ENCODE measurements around the gene TAC4.
A peak's percentile ranks its signal among the peaks of the same experiment; 100 is the strongest.

Gene TAC4, protein sequence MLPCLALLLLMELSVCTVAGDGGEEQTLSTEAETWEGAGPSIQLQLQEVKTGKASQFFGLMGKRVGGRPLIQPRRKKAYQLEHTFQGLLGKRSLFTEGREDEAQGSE

DNA sequence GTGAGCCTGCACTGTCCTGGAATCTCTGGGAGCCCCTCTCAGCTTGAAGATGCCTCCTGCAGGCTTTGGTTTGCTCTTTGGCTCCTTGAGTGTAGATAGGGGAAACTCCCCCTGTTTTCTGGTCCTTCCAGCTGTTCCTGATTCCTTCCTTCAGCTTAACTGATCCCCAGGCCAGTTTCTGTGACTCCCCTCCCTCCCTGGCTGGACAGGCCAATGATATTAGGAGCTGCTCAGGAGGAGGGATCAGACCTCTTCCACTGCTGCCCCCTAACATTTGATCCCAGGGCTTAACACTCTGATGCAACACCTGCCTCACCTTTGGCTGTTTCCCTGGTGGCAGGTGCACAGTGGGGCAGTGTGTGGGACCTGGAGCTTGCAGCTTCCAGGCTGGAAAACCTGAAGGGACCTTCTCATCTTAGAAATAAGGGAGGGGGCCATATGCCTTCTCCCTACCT, at the start of gene TAC4:
TAC4 (minus strand) TSS at position 51 of the 455 bp plus-strand sequence. CDS start 52 bp downstream, outside the sequence.
- no peak for DNase-seq (ENCODE audit: low read depth)

DNA sequence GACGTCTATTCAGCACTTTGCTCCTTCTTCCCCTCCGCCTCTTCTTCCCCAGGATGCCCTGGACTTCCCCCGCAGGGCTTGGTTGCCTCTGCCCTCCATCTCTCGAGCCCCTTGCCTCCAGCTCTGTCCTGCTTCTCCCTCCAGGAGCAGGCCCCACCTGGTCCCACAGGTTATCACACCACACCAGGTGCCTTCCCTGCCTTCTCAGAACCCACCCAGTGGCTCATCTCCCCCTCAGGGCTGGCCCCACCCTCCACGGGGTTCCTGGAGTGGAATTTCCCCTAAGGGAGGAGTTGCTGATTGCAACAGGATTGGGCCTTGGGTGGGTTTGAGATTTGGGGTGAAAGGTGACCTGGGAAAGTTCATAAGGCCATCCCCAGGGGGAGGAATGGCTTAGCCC, 49.0 kb upstream of the TAC4 start:
- DNase-seq (ENCODE audit: low read depth) = no peak

DNA sequence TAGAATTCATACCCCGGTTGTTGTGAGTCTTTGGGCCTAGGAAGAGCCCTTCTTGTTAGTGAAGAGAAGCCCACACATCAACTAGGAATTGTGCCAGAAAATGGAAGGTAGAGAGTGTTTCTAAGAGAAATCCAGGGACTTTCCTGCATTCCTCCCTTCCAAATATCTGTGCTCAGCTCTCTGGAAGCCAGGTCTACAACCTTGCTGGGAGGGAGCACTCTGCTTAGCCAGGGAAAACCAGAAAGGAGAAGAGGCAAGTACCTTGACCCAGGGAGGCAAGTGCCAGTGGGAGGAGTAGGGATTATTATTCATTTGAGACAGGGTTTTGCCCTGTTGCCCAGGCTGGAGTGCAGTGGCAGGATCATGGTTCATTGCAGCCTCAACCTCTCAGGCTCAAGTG, 48.4 kb upstream of the TAC4 start:
- no peak for DNase-seq (ENCODE audit: low read depth)

DNA sequence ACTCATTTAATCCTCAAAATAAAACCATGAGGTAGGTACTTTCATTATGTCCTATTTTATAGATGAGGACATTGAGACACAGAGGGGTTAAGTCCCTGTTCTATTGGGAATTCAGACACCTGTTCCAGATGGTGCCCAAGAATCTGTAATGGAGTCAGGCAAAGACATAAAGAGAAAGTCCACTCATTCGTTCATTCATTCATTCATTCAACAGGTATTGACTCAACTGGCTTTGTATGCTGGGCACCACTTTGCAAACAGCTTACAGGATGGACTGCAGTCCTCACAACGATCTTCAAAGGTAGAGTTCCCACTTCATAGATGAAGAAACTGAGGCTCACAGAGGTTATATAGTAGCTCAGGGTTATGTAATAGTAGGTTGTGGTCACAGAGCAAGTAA, 47.9 kb upstream of the TAC4 start:
- DNase-seq (ENCODE audit: low read depth) = no peak

DNA sequence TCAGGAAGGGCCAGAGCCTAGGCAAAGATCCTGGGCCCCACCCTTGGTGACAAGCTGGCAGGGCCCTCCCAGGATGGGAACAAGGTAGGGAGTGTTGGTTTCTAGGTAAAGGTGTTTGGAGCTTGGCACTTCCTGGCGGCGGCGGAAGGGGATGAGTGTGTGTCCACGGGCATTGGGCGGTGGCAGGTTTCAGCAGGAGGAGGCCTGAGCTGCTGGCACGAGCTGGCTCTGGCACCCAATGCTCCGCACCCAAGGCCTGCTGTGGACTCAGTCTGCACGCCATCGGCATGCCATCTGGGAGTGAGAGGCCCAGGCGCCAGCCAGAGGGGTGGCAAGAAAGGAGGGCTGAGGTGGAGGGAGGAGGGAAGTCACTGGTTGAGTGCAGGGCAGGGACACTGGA, 46.9 kb upstream of the TAC4 start:
- no peak for DNase-seq (ENCODE audit: low read depth)

DNA sequence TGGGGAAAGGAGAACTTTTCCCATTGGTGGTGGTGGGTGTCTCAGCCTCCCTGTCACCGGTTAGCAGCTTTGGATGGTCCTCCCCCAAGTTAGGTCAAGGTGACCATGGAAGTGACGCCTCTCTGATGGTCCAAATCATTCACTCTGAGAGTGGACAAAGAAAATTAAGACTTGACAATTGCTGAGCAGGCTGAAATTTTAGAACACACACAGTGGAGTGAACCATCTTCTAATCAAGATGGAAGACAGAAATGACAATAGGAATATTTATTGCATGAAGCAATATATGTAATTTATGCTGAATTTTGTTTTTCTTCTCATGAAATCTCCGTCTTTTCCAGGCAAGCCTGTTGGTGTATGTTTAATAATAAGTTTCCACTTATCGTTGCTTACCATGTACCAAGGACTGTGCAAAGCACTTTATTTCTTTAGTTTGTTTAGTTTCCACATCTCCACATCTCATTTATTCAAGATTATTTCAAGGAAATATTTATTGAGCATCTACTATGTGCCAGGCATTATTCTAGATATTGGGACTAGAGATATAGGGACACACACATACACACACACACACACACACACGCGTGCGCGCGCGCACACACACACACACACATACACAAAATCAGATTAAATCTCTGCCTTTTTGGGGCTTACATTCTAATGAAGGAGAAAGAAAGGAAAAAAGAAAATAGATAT, 44.0 kb upstream of the TAC4 start:
- DNase-seq (ENCODE audit: low read depth) = no peak

DNA sequence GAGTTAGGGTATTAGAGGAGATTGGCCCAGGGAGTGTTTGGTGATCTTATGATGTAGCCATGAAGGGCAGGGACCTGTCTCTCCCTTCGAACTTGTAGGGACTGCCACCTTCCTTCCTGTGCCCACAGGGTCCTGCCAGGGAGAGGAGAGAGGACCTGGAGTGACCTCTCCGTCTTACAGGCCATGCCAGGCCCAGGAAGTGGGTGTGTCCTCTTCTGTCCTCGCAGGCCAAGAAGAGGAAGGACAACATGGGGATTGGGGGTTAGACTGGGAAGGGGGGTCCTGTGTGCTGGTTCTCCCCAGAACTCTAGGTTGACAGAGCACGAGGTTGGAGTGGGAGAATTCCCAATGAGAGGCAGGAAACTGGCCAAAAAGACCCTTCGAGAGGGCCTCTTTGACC, 43.4 kb upstream of the TAC4 start:
- DNase-seq (ENCODE audit: low read depth) = no peak

DNA sequence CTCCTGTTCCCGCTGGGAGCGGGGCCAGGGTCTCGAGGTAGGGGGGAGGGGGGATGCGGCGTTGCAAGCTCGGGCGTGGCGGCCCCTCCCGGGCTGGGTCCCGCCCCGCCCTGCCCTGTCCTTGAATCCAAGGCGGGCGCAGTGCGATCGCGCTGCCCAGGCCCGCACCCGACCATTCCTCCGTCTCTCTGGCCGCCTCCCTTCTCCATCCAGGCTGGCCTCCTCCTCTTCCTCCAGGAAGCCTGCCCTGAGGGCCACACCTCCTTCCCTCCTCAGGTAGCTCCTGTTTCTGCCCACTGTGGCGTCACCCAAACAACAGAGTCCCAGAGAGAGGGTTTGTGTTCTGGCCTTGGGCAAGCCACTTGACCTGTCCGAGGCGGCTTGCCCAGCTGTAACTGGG, 43.0 kb upstream of the TAC4 start:
- DNase-seq (ENCODE audit: low read depth) = no peak

DNA sequence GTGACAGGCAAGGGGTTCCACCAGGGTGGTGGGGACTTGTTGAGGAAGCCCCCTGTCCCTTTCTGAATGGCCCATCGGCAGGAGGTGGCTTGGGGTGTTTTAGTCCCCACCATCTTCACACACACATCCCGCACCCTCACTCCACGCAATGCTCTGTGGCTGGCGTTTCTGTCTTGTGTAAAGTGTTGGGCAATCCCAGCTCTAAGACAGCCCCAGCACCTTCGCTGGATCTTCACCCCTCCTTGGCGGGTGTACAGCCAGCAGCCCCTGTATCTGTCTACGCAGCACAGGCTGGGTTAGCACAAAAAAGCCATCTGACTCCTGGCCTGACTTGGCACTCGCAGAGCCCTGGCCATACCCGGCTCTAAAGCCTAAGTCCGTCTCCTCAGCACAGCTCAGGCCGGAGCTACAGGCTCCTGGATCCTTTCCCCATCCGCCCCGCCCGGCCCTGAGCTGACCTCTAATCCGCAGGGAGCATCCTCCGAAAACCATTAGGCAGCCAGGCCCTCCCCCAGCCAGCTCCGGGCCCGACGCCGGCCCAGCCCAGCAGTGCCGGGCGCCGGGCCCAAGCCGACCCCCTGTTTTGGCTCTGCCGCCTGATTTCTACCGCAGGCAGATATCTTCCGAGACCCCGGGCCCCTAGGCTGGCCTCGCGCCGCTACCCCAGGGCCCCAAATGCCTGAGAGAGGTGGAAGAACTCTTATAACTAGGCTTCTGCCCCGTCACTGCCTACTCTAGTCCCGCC, 42.4 kb upstream of the TAC4 start:
- DNase-seq (ENCODE audit: low read depth) = no peak

DNA sequence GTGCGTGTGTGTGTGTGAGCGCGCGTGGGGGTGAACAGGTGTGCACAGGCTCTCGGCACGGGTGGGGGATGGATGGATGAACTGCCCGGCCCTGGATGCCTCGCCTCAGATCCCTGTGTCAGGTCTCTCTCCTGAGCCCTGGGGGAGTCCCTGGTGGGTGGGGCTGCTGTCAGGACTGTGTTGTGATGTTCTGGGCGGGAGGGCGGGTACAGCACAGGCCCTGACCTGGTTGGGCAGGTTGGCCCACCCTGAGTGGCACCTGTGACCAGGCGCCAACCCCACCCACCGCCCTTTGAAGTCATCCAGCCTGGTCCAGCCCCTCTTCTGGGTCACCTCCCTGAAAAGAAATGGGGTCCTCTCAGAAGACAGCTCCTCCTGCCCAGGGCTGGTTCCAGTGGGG, 41.6 kb upstream of the TAC4 start:
- DNase-seq (ENCODE audit: low read depth) = no peak

DNA sequence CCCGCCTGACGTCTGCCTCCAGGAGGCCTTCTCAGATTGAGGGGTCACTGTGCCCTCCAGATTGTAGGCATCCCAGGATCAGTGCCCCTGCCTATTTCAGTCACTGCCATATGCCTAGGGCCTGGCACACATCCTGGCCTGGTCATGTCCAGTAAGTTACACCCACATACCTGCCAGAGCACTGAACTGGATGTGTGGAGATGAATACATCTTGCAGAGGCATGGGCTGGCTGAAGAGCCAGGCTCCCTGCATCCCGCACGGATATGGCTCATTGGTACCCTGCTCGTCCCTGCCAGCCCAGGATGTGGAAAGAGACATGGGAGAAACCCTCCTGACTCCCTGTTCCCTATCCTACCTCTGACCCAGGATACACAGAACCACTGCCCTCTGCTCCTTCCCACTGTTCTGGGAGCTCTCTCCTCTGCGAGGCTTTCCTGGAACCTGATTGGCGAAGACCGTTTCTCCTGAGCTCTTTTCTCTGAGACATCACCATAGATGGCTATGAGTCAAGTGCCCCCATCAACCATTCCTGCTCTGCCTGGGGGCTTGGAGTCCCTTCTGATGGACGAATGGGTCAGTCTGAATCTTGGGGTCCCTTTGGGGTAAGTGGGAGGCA, 40.0 kb upstream of the TAC4 start:
- DNase-seq (ENCODE audit: low read depth) = no peak

DNA sequence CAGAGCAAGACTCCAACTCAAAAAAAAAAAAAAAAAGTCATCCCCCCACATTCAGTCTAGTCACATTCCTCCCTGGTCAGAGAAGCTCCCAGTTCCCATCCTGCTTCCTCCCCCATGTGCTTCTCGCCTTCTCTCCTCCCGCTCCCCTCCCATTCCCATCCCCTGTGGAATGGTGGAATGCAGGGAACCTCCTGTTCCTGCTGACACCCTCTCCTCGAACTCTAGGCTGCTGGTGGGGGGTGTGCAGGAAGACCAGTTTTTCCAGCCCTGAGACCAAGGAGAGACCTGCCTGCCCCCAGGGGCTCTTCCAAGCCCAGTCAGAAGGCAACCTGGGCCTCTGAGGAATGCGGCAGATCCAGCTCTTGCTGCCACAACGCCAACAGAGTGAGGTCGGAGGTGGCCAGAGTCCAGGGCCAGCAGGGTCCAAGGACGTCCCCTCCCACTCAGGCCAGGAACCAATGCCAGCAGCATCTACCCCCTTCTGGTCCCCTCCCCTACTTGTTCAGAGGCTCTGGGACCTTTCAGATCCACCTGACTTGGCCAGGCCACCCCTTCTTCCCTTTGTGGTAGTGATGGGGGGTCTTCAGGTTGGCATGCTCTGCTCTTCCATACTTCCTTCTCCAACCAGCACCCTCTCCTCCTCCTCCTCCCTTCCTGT, 39.3 kb upstream of the TAC4 start:
- no peak for DNase-seq (ENCODE audit: low read depth)

DNA sequence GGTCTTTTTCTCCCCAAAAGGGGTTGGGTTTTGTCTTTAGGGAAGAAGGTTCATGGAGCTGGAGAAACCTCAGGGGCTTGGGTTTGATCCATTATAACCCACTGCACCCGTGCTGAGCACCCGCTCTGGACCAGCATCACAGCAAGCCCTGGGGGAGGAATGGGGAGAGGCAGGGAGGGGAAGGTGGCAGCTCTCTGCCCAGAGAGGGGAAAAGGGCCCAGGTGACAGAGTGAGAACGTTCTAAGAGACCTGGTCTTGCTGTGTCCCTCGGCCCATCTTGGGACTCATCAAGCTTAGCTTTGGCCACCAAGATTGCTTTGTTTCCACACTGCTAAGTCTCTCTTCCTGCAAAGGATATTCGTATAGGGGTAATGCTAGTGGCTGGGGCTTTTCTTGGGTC, 38.2 kb upstream of the TAC4 start:
- no peak for DNase-seq (ENCODE audit: low read depth)

DNA sequence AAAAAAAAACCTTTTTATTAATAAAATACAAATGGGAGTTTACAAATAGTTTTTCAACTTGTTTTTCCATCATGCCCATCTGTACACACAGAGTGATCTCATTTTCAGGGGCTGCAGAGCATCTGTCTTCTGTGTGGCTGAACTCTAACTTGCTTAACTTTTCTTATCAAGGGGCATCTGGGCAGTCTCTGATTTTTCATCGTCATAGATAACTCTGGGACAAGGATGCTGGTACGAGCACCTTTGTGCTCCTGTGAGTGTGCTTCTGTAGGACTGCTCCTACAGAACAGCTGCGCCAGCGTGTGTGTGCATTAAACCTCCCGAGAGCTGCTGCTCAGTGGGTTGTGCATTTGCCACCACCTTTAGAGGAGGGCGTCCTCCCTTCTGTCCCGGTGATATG, 34.6 kb upstream of the TAC4 start:
- no peak for DNase-seq (ENCODE audit: low read depth)

DNA sequence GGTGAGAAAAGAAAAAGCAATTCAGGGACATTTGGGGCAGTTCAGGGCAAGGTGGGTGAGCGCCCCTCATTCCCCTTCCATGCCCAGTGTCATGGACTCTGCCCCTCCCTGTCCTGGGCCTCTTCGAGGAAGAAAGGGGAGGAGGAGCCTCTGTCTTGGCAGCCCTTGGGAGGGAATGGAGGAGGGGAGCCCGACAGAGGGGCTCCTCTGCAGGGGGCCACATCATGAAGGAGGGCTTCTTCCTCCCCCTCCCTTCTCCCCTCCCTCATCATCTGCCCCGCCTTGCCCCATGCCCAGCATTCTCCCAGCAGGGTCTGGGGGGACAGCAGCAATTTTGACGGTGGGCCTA, 33.2 kb upstream of the TAC4 start:
- no peak for DNase-seq (ENCODE audit: low read depth)

DNA sequence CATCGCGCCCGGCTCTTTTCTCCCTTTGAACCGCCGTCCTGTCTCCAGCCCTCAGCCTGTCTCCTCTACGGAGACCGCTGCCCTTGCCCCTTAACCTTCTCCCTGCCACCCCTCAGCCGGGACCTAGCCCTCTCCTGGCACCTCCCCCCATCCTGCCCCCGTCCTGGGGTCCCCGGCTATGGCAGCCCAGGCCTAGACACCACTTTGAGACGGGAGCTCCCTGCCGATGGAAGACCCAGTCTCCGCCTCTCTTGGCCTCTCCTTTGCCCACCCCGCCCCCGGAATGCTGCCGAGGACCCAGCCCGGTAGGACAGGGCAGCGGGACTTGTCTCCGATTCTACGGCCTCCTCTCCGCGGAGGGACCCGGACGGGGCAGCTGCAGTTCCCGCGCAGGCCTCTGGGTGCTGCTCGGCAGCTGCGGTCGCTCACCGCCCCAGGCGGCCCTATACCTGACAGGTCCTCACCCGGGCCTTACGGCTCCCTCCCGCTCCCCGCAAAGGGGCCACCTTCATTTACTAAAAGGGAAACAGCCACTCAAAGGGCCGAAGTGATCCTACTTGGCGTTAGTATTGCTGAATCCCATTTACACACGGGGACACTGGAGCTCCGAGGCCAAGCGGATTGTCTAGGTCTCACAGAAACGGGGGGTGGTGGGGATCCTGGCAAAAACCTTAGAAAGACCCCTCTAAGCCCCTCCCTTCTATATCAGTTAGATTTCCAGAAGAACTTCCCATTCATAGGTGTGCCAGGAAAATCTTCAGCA, 32.6 kb upstream of the TAC4 start:
- peak; percentile 56 for DNase-seq (ENCODE audit: low read depth)

DNA sequence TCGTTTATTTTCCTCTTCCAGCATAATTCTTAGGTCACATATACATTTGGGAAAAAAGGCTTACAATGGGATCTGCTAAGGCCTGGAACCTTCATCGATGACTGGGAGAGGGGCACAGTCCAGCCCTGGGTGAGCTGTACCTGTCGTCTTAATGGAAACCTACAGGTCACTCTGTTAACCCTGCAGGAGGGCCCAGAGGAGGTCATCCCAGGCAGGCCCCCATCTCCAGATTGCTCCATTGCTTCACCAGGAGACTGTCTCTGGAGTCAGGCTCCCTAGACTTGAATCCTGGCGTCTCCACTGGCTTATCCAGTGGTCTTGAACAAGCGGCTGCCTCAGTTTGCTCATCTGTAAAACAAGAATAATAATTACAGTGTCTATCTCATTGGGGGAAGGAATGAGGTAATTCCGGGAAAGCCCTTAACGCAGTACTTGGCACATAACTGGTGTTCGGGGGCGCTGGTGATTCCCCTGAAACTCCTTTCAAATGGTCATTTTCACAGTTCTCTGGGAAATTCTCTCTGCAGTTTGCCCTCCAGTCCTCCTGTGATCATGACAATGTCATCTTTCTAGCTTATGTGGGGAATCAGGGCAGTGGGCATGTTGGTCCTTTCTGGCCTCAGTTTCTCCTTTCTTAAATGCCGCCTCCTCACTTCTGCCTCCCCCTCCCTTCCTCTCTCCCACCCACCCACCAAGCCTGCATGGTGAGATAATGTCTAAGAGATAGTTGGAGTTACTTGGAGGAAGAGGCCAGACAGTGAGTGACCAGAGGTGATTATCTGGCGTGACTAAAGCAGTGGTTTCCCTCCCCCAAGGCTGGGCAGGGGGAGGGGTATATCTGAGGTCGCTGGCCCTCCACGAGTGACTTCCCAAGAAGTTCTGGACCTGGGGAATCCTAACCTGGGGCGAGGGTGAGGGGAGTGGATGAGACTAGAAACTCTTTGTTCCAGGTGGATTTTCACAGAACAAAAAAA, 31.3 kb upstream of the TAC4 start:
- no peak for DNase-seq (ENCODE audit: low read depth)

DNA sequence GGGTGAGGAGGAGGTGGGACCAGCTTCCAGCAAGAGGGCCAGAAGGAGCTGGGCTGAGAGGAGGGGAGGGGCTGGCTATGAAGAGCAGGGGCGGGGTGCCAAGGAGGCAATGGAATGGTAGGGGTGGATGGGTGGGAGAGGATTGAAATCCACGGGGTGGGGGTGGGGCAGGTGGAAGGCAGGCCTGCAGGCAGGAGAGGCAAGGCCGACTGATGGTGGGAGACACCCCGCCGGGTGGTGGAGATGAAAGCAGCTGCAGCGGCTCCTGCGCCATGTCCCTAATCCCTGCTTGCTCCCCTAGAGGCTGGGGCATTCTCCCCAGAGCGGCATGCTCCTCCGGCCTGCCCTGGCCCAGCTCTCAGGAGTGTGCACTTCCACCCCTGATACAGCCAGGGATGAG, 27.8 kb upstream of the TAC4 start:
- DNase-seq (ENCODE audit: low read depth) = no peak

DNA sequence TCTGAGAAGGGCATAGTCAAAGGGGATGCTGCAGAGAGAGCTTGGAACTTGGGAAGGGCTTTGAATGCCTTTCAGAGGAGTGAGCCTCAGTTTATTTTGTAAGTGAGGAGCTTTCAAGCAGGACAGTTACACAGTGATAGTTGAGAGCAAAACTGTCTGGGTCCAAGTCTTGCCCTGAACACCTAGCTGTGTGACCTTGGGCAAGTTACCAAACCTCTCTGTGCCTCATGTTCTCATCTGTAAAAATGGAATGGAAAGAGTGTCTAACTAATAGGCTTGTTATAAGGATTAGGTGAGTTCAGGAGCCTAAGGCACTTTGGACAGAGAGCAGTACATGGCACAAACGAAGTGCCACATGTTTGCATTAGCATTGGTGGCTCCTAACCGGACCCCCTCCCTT, 27.0 kb upstream of the TAC4 start:
- no peak for DNase-seq (ENCODE audit: low read depth)

DNA sequence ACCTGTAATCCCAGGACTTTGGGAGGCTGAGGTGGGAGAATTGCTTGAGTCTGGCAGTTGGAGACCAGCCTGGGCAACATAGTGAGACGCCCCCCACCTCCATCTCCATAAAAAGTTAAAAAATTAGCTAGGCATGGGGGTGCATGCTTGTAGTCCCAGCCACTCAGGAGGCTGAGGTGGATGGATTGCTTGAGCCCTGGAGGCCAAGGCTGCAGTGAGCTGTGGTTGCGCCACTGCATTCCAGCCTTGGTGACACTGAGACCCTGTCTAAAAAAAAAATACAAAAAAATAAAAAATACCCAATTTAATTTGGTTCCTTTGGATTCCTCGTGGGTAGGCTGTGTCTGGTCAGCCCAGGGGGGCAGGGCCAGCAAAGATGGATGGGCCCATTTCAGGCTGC, 26.1 kb upstream of the TAC4 start:
- no peak for DNase-seq (ENCODE audit: low read depth)

DNA sequence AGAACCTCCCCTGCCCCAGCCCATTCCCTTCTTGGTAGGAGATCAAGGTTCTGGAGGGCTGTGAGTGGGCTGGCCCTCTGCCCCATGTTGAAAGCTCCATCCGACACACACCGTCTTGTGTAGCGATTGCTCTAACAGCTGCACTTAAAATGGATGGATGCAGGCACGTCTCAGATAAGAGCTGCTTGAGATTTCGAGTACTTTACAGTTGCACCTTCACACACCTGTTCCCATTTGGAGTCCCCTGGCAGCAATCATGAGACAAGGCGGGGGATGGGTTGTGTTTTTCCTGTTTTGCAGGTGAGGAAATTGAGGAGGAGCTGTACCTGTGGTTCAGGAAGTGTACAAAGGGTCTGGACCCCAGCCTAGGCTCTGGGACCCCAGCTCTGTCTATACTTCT, 25.6 kb upstream of the TAC4 start:
- no peak for DNase-seq (ENCODE audit: low read depth)
